Activated T-cell treated with anti-CD3 and anti-CD28 coated beads for 24 hours (primary cell): ENCODE measurements around the gene RAB7B.
A peak's percentile ranks its signal among the peaks of the same experiment; 100 is the strongest.
"Not testable (repeated sequence)": the region's sequence is repeated elsewhere in the genome, so short reads cannot be mapped to it uniquely, and the experiment has no call there.

ENCODE experiments used
- DNase-seq: peaks from one replicate; pipeline ENCODE4 v3.0.0-alpha.2; 2020; ENCODE audit warnings: low read depth

The RAB7B gene

DNA sequence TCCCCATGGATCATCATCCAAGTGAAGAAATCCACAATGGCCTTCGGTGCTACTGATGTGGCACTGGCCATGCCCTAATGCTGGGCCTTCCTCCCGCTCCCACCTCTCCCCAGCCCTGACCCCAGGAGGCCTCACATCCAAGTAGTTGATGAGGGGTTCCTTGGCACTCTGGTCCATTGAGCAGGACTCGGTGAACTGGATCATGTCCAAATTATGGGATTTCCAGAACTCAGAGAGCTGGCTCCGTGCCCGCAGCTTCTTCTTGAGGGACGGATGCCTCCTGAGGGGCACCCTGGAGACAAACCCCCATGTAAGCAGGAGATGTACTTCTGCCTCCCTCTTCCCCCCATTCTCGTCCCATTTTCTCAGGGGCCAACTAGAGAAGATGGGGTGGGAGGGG, 19.6 kb upstream of the RAB7B start:
- no peak for DNase-seq

DNA sequence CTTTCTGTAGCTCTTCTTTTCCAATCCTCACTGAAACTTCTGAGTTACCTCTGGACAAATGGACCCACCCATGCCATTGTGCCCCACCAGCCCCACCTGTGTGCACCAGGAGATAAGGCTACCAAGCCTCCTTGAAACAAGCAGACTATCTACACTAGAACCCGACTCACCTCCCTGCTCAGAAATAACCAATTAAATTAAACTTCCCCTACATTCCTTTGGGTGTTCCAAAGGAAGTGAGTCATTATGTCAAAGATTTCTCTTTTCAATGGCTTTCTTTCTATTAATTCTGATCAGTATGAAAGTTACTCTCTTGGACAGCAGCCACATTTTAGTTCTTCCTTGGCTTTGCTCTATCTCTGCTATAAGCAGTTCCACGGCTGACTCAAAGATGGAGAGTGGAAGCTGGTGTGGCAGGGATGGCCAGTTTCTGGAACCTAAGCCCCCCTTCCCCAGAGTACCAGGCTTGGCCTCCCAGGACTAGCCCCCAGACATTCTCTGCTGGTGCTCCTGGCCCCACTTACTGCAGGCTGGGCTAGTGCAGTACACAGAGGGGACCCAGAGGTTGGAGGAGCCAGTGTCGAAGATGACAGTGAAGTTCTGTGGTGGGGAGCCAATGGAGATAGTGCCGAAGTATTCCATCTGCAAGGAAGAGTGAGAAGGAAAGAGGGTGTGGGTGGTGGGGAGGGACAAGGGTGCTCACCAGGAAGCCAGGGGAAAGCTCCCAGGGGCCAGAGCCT, 18.6 kb upstream of the RAB7B start:
- DNase-seq, result no peak

DNA sequence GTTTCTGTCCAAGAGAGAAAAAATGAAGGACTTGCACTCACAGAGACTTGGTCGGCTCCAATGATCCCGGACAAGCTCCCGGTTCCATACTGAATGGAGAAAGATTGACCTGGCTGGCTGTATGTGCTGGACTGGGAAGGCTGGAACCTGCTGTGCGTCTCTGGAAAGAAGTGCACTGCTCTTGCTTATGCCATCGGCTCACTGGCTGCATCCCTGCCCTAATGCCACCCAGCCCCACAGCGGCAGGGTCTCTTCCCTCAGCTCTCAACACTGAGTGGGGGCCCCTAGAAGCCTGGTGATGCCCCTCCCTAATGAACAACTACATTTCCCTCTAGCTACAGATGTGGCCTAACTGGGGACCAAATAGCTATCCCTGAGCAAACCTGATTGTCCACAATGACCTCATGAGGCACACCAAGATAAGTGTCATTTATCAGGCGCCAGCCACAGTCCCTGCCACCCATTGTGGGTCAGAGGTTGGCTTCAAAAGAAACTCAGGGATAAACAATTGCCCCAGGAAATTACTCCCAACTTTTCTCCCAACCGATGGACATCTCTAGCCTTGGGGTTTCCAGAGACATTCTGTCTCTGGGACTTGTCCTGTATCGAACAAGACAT, 17.9 kb upstream of the RAB7B start:
- no peak for DNase-seq

DNA sequence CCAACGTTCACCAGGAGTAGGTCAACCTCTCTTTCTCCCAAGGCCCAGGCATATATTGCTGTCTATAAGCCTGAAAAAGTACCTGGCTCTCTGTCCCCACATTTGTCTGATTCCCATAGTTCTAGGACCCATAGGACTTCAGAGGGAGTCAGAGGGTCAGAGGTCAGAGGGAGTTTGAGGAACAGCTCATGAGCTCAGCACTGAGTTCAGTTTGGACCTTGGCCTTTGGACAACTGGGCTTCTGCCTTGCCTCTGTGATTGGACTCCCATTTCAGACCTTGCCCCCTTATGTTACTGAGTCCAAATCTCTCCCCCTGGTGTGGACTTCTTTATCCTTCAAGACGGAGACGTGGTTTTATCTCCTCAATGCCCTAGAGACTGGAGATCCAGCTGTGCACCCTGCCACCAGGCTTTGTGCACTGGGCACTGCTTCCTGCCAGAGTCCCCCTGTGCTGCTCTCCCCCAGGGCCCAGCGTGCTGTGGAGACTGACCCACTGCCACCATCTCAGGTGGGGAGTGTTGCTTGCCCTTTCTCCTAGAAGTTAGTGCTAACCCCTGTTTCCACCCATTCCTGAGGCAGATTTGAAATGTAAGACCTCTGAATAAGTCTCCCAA, 17.3 kb upstream of the RAB7B start:
- no peak for DNase-seq

DNA sequence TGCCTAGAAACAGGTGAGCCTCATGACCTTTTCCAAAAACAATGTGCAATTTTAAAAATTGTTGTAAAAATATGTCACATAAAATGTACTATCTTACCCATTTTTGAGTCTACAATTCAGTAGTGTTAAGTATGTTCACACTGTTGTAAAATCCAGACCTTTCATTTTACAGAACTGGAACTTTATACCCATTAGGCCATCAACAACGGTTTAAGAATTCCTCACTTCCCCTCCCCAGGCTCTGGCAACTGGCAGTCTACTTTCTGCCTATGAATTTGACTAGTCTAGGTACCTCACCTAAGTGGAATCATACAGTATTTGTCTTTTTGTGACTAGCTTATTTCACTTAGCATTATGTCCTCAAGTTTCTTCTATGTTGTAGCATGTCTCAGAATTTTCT, 11.9 kb upstream of the RAB7B start:
- no peak for DNase-seq

DNA sequence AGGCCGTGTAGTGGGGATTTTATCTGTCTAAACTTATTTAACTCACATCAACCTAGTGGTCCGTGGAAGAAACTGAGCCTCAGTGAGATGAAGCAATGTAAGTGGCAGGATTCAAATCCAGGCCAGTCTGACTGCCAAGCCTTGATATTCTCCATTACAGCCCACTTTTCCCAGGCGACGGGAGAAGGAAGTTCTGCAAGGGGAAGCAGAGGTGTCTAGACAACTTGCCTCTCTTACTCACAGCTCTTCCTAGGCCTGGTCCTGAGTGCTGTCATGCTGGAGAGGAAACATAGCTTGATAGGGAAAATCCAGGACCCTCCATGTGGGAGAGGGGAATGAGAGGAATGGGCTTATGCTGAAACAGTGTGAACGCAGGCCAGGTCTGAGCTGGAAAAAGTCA, 11.4 kb upstream of the RAB7B start:
- no peak for DNase-seq

DNA sequence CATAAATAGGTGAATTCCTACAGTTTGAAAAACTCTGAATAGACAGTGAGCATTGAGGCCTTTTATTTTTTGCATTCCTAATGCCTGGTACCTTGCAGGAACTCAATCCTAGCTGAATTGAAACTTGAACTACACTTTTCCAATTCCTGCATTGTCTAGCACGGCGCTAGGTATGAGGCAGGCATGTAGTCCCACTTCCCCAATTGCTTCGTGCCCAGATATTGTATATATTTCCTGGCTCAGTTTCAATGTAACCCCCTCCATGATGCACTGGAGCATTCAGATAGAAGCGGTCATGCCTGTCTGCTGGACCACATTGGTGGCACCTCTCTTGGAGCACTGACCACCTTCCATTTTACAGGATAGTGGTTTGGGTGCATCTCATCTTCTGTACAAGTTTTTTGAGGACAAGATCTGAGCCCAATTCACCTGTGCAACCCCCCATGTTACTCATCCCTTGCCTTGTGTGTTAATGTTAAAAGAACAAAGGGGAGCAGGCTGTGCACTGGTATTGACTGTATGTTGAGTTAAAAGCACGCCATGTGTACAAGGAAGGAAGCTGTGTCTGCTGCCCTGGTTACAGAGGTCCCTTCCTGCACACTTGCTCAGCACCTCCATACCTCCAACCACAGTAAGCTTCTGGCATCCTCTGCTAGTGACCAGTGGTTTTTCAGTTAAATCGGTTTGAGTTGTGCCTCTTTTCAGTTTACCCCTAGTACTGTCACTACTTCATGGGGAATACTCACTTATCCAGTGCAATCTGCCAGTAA, 10.0 kb upstream of the RAB7B start:
- DNase-seq, result no peak

DNA sequence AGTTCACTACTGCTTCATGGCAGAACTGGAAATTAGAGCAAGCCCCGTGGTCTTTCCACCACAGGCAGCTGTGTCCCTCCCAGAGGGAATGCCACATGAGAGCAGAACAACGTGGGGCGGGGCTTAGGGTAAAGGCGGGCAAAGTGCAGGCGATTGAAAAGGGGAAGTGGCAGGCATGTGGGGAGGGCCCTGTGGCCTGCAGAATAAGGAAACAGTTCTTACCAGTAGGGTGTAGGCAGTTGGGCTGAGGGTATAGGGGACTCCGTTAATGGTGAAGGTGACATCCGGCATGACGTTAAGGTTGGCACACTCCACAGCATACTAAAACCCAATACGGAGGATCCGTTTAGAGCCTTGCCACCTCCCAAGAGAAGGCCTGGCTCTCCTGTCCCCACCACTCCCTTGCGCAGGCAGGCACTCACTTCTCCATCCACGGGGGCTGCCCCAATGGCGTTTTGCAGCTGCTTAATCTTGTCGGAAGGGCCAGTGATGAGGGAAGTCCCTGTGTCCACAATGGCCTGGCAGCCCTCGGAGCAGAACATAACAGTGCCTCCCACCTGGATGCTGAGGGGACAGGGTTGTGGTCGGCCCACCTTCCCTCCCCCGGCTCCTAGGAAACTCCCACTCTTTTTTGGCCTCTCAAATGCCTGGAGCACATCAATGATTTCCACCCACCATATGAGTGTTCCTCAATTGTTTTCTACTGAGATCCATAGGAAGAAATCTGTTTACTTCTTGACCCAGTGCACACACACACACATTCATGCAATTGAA, 9.1 kb upstream of the RAB7B start:
- no peak for DNase-seq

DNA sequence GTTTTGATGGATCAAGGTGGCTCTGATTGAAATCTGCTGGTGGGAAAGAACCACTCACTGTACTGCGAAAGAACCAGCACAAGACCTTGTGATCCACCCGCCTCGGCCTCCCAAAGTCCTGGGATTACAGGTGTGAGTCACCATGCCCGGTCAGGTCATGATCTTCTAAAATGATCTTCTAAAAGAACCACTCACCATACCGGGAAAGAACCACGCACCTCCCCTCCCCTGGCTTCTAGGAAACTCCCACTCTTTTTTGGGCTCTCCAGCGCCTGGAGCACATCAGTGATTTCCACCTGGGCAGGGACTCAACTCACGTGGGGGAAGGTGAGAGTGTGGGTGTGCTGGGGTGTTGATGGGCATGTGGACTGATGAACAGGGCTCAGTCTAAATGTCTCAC, 7.9 kb upstream of the RAB7B start:
- DNase-seq, result no peak

DNA sequence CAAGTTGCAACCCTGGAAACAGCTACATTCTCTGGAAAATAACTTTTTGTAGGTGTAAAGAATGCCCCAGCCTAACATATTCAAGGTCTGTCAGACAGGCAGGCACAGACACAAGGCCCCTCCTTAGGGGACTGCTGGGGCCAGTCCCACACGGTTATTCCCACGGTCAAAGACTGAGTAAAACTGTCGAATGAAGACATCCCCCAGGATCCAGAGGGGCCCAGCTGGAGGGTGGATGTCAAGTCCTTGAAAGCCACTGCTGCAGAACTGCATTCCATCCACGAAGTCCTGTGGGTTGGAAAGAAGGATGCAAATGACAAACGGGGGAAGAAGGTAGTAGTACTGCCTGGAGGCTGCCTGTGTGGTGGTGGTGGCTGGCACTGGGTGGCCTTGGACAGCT, 6.9 kb upstream of the RAB7B start:
- no peak for DNase-seq

DNA sequence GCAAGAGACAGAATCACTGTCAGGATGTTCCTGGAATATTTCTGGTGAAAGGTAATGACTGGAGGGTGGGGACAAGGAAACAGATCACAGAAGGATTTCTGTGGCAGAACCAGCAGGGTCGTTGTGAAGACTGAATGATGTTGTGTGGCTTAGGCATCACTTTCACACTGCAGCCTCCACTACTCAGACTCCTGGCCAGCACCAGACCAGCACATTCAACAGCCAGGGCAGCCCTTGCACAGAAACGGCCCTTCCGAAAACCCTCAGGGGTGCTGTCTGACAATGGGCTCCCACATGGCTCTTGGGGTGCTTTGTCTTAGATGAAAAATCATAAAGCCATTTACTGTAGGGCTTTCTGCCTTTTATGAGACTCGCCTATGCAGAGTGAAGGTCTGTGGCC, 3.8 kb upstream of the RAB7B start:
- DNase-seq, result no peak

DNA sequence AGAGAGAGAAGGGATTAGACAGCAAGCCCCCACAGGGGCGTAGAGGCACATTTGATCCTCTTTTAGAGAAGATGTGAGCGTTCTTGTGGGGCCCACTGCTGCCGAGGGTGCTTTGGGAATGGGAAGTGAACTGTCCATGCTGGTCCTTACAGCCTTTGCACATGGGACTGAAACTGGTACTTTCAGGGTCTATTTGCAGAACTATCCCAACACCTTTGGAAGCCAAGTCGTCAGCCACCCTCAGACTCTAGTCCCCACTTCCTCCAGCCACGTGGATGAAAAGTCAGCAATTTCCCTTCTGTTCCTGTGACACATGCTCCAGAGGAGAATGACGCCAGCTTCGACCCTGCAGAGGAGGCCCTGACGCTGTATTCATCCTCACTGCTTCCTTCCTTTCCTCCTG, 2.6 kb upstream of the RAB7B start:
- DNase-seq, result no peak

DNA sequence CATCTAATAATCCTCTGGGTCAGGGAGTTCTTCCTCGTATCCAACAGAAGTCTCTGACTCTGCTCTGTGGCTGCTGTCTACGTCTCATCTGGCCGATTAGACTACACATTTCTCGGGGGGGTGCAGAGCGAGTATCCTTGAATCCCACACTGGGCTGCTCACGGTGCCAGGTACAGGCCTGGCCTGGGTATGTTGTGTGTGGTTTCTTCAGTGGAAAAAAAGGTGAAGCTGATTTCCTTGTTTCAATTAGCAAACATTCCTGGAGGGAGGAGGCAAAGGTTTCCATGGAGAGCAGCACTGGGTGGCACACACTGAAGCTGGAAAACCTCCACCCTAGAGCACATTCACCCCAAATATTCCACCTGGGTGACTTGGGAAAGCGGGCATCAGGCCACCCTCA, 2.0 kb upstream of the RAB7B start:
- no peak for DNase-seq

DNA sequence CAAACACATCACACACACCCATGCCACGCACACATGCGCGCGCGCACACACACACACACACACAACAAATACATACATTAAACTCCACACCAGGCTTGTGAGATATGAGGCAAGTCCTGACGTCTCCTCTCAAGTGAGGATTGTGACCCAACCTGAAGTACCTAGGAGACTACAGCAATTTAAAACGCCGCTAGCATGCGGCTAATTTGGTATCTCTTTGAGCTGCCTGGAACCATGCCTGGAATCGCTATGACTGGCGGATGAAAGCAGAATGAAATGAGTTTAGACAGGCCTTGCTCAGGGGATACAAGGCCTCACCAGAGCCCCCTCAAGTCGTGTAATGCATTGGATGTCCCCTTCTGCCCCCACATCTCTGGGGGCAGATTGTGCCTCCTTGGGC, 1.6 kb upstream of the RAB7B start:
- no peak for DNase-seq

DNA sequence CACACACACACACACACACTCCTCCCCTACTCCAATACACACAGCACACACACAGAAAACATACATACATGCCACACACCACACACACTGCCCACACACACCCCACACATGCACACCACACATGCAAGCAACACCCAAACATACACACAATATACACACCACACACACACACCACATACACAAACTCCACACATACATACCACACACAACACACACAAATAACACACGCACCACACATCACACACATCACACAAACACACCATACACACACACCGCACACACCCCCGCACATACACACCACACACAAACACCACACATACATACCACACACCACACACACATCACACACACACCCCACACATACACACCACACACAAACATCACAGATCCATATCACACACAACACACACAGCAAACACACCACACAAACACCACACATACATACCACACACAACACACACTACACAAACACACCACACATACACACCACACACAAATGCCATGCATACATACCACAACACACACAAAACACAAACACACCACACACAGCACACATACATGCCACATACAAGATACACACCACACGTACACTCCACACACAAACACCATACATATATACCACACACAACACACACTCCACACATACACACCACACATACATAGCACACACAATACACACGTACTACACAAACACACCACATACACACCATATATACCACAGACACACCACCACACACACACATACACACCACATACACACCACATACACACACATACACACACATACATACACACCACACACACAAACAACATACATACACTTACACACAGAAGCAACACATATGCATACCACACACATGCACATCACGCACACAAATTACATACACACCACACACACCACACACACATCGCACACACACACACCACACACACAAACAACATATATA, 932 bp upstream of the RAB7B start:
- no peak for DNase-seq

DNA sequence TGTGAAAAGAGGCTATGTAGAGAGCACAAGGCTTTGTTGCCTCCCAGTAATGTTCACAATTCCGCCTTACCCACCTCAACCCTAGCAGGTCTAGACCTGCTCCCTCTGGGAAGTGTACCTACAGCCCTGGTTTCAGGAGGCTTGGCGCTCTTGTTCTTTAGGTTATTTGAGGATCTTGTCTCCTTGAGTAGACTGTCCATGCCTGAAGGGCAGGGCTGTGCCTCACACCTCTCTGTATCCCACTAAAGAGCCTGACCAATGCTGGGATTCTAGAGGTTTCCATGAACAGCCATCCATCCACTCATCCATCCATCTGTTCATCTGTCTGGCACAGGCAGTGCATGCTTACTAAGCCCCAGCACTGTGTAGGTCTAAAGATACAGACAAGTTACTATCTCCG, 1.0 kb downstream of the RAB7B start:
- DNase-seq, result no peak

DNA sequence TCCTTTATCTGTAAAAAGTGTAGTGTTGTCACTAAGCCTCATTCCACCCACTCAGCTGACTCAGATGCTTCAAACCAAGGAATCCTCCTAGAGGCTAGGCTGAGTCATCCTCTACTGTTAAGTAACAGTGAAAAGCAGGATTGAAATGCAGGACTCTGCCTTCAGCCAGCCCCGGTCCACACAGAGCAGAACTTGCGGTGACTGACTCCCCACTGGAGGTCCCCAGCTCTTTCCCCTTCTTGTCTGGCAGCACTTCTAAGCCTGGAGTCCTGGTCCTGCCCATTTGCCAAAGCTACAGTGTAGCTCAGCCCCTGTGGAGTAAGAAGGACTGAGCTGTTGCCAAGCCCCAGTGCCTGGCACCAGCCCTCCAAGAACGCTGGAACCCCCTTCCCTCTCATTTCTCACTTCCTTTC, 1.7 kb downstream of the RAB7B start:
- peak; percentile 52 for DNase-seq

DNA sequence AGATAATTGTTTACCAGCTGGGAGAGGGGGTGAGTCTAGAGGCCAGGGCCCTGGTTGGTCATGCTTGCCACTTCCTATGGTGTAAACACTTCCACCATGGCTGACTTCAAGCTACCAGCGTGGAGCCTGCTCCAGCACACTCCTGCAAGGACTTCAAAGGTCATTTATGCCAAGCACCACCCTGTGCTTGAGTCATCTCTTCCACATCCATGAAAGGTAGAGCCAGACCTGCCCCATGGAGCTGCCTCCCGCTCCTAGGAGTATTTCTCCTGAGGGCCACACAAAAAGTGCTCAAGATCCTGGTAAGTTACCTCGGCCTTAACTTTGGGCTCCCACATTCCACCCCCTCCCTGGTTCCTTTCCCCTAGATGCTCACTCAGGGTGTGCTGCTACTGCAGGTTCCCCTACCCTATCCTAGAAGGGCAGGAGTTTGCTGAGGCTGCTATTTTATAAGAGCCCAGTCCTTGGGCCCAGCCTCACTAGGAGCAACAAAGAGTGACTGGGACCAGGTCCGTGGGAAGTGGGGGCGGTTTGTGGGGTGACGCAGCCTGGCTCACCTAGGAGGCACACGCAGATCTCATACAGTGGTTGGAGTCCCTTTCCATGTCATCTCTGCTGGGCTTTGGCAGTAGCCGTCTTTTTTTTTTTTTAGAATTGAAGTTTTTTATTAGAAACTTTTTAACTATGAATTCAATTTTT, 2.4 kb downstream of the RAB7B start:
- no peak for DNase-seq

DNA sequence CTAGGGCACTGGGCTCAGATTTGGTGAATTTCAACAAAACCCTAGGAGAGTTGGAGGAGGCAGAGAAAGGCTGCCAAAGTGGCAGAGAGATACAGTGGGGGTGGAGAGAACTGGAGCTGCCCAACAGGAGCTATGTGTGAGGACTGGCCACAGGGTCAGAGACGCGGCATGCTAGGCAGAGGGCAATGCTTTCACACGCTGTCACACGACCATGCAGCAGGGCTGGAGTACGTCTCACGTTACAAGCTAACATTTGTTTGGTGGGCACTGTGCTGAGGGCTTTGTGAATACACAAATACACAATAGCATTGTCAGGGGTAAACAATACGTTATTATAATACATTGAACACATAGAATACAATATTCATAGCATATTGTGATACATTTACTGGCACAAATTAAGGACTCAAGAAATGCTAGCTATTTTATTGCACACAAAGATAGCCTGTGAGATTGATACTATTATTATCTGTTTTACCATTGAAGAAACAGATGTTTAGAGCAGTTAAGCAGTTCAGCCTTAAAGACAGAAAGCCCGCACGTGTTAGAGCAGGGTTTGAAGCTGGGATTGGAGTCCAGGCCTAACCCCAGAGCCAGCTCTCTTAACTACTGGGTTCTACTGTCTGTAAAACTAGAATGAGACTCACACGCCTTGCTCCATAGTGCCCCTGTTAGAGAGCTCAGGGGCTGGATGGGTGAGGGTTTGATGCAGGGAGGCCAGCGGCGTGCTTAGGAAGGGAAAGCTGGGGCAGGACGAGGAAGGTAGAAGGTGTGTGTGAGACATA, 4.5 kb downstream of the RAB7B start:
- no peak for DNase-seq

DNA sequence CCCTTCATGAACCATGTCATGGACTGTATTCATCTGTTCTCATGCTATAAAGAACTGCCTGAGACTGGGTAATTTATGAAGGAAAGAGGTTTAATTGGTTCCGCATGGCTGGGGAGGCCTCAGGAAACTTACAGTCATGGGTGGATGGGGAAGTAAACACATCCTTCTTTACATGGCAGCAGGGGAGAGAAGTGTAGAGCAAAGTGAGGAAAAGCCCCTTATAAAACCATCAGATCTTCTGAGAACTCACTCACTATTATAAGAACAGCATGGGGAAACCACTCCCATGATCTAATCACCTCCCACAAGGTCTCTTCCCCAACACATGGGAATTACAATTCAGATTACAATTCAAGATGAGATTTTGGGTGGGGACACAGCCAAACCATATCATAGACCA, 6.6 kb downstream of the RAB7B start:
- DNase-seq, result not testable (repeated sequence)
